Memory B cell (primary cell): Measurements from ENCODE around the gene AKR1B1.

Experiments
- ATAC-seq: fragments of 150-1000 bp; cut with Tn5 transposase; 2 replicates; pipeline ENCODE4 v1.10.0; 2021; ENCODE audit warnings: low read depth, mild to moderate bottlenecking, moderate library complexity
- DNase-seq, 2 donors: peaks; one replicate each; pipeline ENCODE4 v3.0.0; 2022; ENCODE audit warnings: low spot score in 2 of 2
- H3K27ac Mint-ChIP-seq: one replicate; pipeline ENCODE4 v1.8.0; 2022; ENCODE audit warnings: mild to moderate bottlenecking, moderate library complexity, mixed read lengths
- H3K27me3 Mint-ChIP-seq: one replicate; pipeline ENCODE4 v1.8.0; 2022; ENCODE audit warnings: mixed read lengths
- H3K36me3 Mint-ChIP-seq: one replicate; pipeline ENCODE4 v1.8.0; 2022; ENCODE audit warnings: mild to moderate bottlenecking, mixed read lengths
- H3K4me1 Mint-ChIP-seq: one replicate; pipeline ENCODE4 v1.8.0; 2022; ENCODE audit warnings: mixed read lengths
- H3K4me3 Mint-ChIP-seq: one replicate; pipeline ENCODE4 v1.8.0; 2022; ENCODE audit warnings: mild to moderate bottlenecking, moderate library complexity, mixed read lengths
- H3K9me3 Mint-ChIP-seq: one replicate; pipeline ENCODE4 v1.8.0; 2022; ENCODE audit warnings: mixed read lengths

Gene AKR1B1

DNA sequence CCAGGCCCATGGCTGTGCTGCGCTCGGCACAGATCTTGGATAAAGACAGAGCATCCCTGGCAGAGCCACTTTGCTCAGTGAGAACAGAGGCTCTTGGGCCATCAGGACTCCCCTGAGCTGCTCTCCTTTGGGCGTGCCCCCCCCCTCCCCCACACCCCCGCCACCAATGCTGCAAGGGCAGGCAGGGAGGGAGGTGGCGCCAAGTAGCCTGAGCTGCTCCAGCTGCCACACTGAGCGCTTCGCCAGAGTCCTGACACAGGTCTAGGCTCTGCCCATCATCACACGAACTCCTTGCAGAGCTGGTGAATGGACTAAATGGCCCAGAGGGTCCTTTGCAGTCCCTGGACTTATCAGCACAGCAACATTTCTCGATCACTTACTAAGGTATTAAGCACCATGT lies 12.5 kb downstream of the AKR1B1 start:
- H3K36me3 Mint-ChIP-seq: peaks cover 49% of the 10 kb centered on the region
- H3K9me3 Mint-ChIP-seq: no peaks in the 10 kb centered on the region
- H3K4me1 Mint-ChIP-seq: no peaks in the 10 kb centered on the region
- no peak for ATAC-seq
- no peak overlapping the region for H3K27ac Mint-ChIP-seq
- no peaks in the 10 kb centered on the region for H3K27me3 Mint-ChIP-seq
- H3K4me3 Mint-ChIP-seq: no peak overlapping the region
- no peak for DNase-seq

DNA sequence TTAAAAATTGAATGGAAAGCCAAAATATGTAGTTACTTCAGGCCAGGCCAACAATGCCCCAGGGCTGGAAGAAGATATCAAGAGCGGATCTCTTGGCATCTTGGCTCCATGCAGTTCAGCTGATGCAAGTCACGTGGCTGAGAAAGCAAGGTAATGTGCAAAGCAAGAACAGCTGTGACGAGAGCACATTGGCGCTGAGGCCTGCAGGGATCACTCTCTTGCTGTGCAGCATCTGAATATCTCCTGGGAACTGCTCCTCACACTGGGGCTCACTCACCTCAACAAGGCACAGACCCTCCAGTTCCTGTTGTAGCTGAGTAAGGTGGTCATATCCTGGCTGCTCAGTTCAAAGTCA lies 14.0 kb downstream of the AKR1B1 start:
- H3K9me3 Mint-ChIP-seq: no peaks in the 10 kb centered on the region
- no peak overlapping the region for H3K27ac Mint-ChIP-seq
- no peaks in the 10 kb centered on the region for H3K4me1 Mint-ChIP-seq
- peaks cover 51% of the 10 kb centered on the region for H3K36me3 Mint-ChIP-seq
- H3K27me3 Mint-ChIP-seq: no peaks in the 10 kb centered on the region
- no peak overlapping the region for H3K4me3 Mint-ChIP-seq
- ATAC-seq (no peak), DNase-seq (no peak)

DNA sequence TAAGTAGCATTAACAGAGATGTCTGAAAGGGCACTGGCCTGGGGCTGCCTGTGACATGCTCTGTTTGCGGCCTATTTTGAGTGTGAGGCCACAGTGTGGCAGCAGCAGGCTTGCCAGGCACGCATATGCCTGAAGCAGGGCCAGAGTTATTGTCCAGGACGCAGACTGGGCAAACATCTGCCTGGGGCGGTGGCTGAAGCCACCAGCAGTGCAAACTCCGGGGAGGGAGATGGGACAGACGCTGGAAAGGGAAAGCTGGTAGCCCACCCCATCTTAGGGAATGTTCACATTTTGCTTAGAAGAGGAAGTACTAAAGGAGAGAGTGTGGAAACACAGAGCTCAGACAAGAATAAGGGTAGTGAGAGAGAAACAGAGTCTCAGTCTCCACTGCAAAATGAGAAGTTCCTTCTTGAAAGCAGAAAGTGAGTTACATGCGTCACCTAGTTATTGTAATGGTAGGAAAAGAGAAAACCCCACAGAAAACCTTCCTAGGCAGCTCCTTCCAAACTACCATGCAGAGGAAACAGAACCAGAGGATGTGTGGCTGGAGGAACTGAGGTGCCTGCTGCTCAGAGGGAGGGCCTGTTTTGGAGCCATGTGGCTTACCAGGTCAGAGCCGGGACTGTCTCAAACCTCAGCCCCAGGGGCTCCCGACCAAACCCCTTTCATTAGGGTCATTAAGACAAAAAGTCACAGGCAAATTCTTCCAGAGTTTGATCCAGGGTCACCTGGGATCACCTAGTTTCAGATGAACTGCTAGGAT lies 14.5 kb downstream of the AKR1B1 start:
- ATAC-seq (no peak), DNase-seq (no peak)
- H3K4me1 Mint-ChIP-seq: no peaks in the 10 kb centered on the region
- peaks cover 48% of the 10 kb centered on the region for H3K36me3 Mint-ChIP-seq
- H3K27ac Mint-ChIP-seq: no peak overlapping the region
- H3K4me3 Mint-ChIP-seq: no peak overlapping the region
- no peaks in the 10 kb centered on the region for H3K9me3 Mint-ChIP-seq
- no peaks in the 10 kb centered on the region for H3K27me3 Mint-ChIP-seq

DNA sequence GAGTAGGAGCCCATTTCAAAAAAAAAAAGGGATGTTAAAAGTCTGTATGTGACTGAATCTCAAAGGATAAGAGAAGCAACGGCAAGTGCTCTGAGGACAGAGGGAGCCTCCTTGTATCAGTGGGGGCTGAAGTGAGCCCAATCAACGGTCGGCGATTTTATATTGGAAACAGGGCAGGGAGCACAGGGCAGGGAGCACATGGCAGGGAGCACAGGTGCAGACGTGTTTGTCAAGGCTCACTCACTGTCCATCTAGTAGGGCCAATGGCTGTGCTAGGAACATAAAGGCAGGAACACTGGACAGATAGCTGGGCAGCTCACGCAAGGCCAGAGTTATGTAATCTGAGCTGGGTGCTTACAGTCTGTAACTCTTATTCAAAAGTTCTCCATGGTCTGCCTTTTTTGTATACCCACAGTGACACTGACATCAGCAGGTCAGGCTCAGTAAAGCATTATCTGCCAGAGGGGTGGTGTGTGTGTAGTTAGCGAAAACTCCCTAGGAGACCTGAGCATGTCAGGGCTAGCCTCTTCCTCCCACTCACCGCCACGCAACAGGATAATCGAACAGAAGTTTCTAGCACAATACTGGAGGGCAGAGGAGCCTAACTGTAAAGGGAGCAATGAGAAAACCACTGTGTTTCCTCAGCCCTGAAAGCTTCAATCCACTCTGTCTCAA lies 15.4 kb downstream of the AKR1B1 start:
- DNase-seq (no peak), ATAC-seq (no peak)
- Mint-ChIP-seq H3K4me1 (no peaks in the 10 kb centered on the region), H3K27ac (no peak overlapping the region), H3K9me3 (peaks cover 3% of the 10 kb centered on the region), H3K27me3 (no peaks in the 10 kb centered on the region), H3K36me3 (peaks cover 42% of the 10 kb centered on the region), H3K4me3 (no peak overlapping the region)

DNA sequence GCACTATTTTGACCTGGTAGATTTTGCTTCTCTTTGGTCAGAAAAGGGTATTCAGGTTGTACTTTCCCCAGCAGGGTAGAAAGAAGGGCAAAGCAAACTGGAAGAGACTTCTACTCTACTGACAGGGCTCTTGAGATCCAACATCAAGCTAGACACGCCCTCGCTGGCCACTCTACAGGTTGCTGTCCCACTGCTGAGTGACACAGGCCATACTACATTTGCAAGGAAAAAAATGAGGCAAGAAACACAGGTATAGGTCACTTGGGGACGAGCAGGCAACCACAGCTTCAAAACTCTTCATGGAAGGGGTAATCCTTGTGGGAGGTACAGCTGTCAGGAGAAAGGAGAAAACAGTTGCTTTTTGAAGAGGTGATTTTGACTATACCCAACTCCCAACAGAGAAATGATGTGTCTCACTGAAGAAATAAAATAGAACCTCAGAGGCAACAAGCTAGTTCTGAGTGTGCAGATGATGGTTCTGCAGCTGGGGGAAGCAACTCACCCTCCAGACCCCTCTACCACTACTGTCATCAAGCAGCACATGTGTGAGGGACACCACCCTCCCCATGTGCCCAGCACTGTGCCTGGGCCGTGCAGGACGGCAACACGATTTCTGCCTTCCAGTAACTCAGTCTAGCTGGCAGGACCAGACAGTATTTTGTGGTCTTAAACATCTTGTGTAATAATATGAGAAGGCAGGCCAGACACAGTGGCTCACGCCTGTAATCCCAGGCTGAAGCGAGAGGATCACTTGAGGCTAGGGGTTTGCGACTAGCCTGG lies 16.3 kb downstream of the AKR1B1 start:
- Mint-ChIP-seq H3K36me3 (peaks cover 45% of the 10 kb centered on the region), H3K27ac (no peak overlapping the region), H3K4me1 (no peaks in the 10 kb centered on the region), H3K4me3 (no peak overlapping the region), H3K9me3 (peaks cover 5% of the 10 kb centered on the region), H3K27me3 (no peaks in the 10 kb centered on the region)
- no peak for ATAC-seq
- DNase-seq: no peak

DNA sequence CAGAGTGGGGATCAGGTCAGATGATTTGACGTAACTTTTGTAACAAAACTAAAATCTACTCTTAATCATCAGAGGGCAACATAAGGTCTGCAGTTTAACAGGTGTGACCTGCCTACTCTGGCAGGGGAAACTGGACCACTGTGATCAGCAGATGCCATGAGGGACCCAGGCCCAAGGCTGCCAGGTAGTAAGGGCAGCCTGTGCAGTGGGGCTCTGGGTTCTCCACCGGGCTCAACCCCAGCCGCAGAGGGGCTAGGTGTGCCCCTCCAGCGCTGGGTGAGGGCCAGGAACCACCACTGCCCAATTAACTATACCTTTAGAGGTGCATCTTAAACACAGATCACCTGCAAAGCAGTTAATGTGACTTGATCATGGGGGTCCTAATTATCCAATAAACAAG lies 17.6 kb downstream of the AKR1B1 start:
- Mint-ChIP-seq H3K4me1 (no peaks in the 10 kb centered on the region), H3K27me3 (no peaks in the 10 kb centered on the region), H3K27ac (no peak overlapping the region), H3K36me3 (peaks cover 40% of the 10 kb centered on the region), H3K4me3 (no peak overlapping the region), H3K9me3 (peaks cover 5% of the 10 kb centered on the region)
- DNase-seq: no peak
- no peak for ATAC-seq

DNA sequence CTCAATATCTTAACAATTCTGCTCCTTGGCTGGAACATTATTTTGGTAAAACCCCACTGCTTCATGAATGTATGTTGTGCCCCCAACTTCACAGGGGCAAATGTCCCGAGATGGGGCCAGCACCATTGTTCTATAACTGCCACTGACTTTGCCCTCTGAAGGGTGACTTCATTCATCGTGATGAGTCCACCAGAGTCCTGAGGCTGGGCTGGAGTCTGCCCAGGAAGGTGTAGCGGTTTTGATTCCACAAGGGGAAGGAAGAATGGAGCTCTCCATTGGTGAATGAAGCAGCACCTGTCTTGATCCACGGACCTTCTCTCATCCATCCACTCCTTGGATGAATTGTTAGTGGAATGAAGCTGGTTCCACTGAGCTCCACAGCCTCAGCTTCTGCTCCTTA lies 18.4 kb downstream of the AKR1B1 start:
- H3K9me3 Mint-ChIP-seq: peaks cover 5% of the 10 kb centered on the region
- no peak overlapping the region for H3K27ac Mint-ChIP-seq
- DNase-seq (no peak), ATAC-seq (no peak)
- H3K36me3 Mint-ChIP-seq: peaks cover 38% of the 10 kb centered on the region
- no peaks in the 10 kb centered on the region for H3K27me3 Mint-ChIP-seq
- H3K4me1 Mint-ChIP-seq: no peaks in the 10 kb centered on the region
- H3K4me3 Mint-ChIP-seq: no peak overlapping the region

DNA sequence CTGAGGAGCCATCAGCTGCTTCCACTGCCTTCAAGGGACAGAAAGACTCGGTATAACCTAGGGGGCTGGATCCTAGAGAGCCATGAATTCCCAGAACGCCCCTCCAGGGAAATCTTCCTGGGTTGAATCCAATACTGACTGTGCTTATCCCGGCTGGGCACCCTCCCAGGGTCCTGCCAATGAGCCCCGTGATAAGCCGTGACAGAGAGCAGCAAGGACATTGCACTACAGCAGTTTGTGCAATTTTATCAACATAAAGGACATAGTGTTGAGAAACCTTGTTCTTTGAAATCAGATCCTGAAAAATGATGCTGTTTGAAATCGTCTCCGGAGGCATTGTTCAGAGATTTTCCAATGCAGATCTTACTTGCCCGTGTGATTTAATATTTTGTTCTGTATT lies 18.8 kb downstream of the AKR1B1 start:
- peaks cover 37% of the 10 kb centered on the region for H3K36me3 Mint-ChIP-seq
- ATAC-seq (no peak), DNase-seq (no peak)
- H3K4me3 Mint-ChIP-seq: no peak overlapping the region
- no peaks in the 10 kb centered on the region for H3K4me1 Mint-ChIP-seq
- H3K9me3 Mint-ChIP-seq: peaks cover 5% of the 10 kb centered on the region
- H3K27me3 Mint-ChIP-seq: no peaks in the 10 kb centered on the region
- H3K27ac Mint-ChIP-seq: no peak overlapping the region

DNA sequence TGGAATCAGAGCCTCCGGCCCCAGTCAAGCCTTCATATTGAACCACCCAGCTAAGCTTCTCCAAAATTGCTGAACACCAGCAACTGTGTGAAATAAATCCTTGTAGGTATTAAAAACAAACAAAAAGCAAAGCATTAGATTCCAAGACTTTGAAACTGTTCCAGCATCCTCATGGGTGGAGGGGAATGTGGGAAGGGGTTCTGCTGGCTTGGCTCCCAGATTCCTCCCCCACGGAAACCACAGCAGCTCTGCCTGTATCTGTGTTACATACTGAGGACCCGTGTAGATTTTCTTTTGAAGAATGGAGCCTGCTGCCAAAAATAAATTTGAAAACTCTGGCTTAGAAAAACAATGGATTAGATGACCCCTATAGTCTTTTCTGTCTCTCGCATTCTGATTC lies 20.0 kb downstream of the AKR1B1 start:
- H3K4me3 Mint-ChIP-seq: no peak overlapping the region
- H3K9me3 Mint-ChIP-seq: peaks cover 5% of the 10 kb centered on the region
- DNase-seq (no peak), ATAC-seq (no peak)
- no peaks in the 10 kb centered on the region for H3K27me3 Mint-ChIP-seq
- no peak overlapping the region for H3K27ac Mint-ChIP-seq
- H3K4me1 Mint-ChIP-seq: no peaks in the 10 kb centered on the region
- H3K36me3 Mint-ChIP-seq: peaks cover 31% of the 10 kb centered on the region

DNA sequence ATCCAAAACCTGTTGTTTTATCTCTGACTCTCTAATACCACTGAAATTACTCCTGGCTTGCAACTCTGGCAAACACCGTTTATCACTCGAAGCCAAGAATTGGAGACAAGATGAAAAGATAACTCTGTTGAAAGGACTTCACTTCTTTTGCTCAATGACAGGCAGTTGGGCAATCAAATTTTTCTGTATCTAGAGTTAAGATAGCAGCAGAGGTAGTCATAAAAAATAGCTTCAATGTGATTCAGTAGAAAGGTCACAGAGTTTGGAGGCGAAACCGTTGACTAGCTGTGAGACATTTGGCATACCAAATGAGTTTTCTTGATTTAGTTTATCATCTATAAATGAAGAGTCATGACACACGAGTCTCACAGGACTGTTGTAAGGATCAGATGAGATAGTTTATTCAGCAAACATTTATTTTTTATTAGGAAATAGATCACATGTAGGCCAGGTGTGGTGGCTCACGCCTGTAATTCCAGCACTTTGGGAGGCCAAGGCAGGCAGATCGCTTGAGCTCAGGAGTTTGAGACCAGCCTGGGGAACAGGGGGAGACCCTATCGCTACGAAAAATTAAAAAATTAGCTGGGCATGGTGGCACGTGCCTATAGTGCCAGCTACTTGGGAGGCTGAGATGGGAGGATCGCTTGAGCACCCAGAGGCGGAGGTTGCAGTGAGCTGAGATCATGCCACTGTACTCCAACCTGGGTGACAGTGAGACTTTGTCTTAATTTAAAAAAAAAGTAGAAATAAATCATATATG lies 23.6 kb downstream of the AKR1B1 start:
- no peak for ATAC-seq
- no peak overlapping the region for H3K27ac Mint-ChIP-seq
- H3K4me3 Mint-ChIP-seq: no peak overlapping the region
- H3K9me3 Mint-ChIP-seq: peaks cover 5% of the 10 kb centered on the region
- no peaks in the 10 kb centered on the region for H3K27me3 Mint-ChIP-seq
- DNase-seq: no peak
- peaks cover 17% of the 10 kb centered on the region for H3K4me1 Mint-ChIP-seq
- H3K36me3 Mint-ChIP-seq: peaks cover 8% of the 10 kb centered on the region

DNA sequence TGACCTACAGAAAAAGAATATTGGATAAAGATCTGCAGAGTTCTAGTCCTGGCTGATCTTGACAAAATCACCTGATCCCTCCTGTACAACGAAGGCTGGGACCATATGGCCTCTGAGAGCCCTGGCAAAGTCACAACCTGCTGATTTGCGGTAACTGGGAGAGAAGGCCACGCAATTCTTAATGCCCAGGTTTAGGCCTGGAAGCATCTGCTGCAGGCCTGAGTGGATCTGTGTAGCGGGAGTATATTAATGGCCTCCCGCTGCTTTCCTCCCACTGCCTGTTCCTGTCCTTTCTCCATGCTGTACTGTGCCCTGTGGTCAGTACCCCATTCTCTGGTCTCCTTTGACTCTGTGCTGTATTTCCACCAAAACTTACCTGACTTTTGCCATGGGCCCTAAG lies 24.2 kb downstream of the AKR1B1 start:
- Mint-ChIP-seq H3K4me1 (peaks cover 17% of the 10 kb centered on the region), H3K4me3 (no peak overlapping the region), H3K27me3 (no peaks in the 10 kb centered on the region), H3K27ac (no peak overlapping the region), H3K9me3 (peaks cover 5% of the 10 kb centered on the region), H3K36me3 (peaks cover 6% of the 10 kb centered on the region)
- ATAC-seq: no peak
- no peak for DNase-seq

DNA sequence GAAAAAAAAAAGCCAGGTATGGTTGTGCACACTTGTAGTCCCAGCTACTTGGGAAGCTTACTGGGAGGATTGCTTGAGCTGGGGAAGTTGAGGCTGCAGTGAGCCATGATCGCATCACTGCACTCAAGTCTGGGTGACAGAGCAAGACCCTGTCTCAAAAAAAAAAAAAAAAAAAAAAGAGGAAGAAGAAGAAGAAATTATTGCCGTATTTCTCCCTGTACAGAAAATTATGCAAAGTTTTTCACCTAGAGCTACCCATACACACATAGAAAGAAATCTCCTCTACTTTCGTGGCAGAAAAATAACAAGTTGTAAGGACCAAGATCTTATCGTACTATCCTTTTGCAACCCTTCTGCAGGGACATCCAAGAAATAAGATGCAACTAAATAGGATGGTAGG lies 25.5 kb downstream of the AKR1B1 start:
- peaks cover 17% of the 10 kb centered on the region for H3K4me1 Mint-ChIP-seq
- H3K27ac Mint-ChIP-seq: peak overlapping the region; percentile 72
- peak in 1 of 2 donors; percentile 4 for DNase-seq
- peaks cover 2% of the 10 kb centered on the region for H3K36me3 Mint-ChIP-seq
- peak; percentile 51 for ATAC-seq
- H3K9me3 Mint-ChIP-seq: peaks cover 1% of the 10 kb centered on the region
- H3K27me3 Mint-ChIP-seq: no peaks in the 10 kb centered on the region
- H3K4me3 Mint-ChIP-seq: peak overlapping the region; percentile 83

DNA sequence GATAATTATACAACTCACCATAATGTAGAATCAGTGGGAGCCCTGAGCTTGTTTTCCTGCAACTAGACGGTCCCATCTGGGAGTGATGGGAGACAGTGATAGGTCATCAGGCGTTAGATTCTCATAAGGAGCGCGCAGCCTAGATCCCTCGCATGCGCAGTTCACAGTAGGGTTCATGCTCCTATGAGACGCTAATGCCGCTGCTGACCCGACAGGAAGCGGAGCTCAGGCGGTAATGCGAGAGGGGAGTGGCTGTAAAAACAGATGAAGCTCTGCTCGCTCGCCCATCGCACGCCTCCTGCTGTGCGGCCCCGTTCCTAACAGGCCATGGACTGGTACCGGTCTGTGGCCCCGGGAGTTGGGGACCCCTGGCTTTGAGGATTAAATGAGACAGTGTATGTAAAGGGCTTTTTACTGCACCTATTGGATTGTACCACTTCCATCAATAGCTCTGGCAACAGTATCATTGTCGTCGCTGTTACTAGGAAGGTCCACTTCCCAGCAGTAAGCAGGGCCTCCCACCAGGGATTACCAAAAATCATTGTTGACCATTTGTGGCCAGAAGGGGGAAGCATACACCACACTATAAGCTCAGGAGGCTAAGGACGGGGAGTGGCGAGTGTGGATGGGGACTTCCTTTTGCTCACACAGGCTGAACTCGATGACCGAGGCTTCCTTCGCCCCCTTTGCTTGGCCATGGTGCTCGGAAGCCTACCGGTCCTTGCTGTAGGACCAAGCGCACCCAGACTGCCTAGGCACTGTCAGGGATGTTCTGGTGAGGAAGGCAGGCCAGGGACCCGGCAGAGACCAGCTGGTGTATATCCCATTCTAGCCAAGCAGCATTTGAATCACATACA lies 26.4 kb downstream of the AKR1B1 start:
- Mint-ChIP-seq H3K27me3 (no peaks in the 10 kb centered on the region), H3K4me3 (peak overlapping the region; percentile 83), H3K9me3 (no peaks in the 10 kb centered on the region), H3K36me3 (no peaks in the 10 kb centered on the region), H3K4me1 (peaks cover 17% of the 10 kb centered on the region), H3K27ac (peak overlapping the region; percentile 72)
- ATAC-seq (peak; percentile 83), DNase-seq (peak; percentile 63 to 72)
